Measurements from ENCODE around the gene ZSCAN5B.

Gene ZSCAN5B

GRCh38 chr19:56144376-56144775 is 53.2 kb downstream of the ZSCAN5B start:
- Mint-ChIP-seq H3K4me1 (peaks cover 46% of the 10 kb centered on the region), H3K9me3 (no peaks in the 10 kb centered on the region), H3K27ac (peak overlapping the region; percentile 69), H3K36me3 (peaks cover 44% of the 10 kb centered on the region), H3K4me3 (no peak overlapping the region)
- ATAC-seq (no peak), DNase-seq (ENCODE audit: low spot score in 2 of 2) (no peak)

GRCh38 chr19:56142897-56143434 is 54.6 kb downstream of the ZSCAN5B start:
- no peak for DNase-seq (ENCODE audit: low spot score in 2 of 2)
- Mint-ChIP-seq H3K4me1 (peaks cover 46% of the 10 kb centered on the region), H3K4me3 (no peak overlapping the region), H3K27ac (no peak overlapping the region), H3K36me3 (peaks cover 37% of the 10 kb centered on the region), H3K9me3 (no peaks in the 10 kb centered on the region)
- no peak for ATAC-seq

GRCh38 chr19:56142087-56142787 is 55.3 kb downstream of the ZSCAN5B start:
- Mint-ChIP-seq H3K36me3 (peaks cover 30% of the 10 kb centered on the region), H3K27ac (peak overlapping the region; percentile 98), H3K4me1 (peaks cover 46% of the 10 kb centered on the region), H3K4me3 (peak overlapping the region; percentile 96), H3K9me3 (no peaks in the 10 kb centered on the region)
- DNase-seq (ENCODE audit: low spot score in 2 of 2) (no peak), ATAC-seq (no peak)

- Mint-ChIP-seq H3K36me3 (peaks cover 26% of the 10 kb centered on the region), H3K4me1 (peaks cover 46% of the 10 kb centered on the region), H3K9me3 (no peaks in the 10 kb centered on the region), H3K27ac (peak overlapping the region; percentile 98), H3K4me3 (peak overlapping the region; percentile 96)
- ATAC-seq (no peak), DNase-seq (ENCODE audit: low spot score in 2 of 2) (no peak)
Measured at GRCh38 chr19:56141417-56141993, 56.1 kb downstream of the ZSCAN5B start.

GRCh38 chr19:56140583-56141416 is 56.8 kb downstream of the ZSCAN5B start, which contains the start of gene ZNF444:
Gene ZNF444 (plus strand): TSS chr19:56141287. CDS start chr19:56146912, 5,625 bp downstream.
- H3K4me1 Mint-ChIP-seq: peaks cover 46% of the 10 kb centered on the region
- ATAC-seq: peak; percentile 93
- peak; percentile 94 to 99 for DNase-seq (ENCODE audit: low spot score in 2 of 2)
- H3K36me3 Mint-ChIP-seq: peaks cover 21% of the 10 kb centered on the region
- peak within 1 kb of the TSS; percentile 96 for H3K4me3 Mint-ChIP-seq
- peak within 1 kb of the TSS; percentile 98 for H3K27ac Mint-ChIP-seq
- H3K9me3 Mint-ChIP-seq: no peaks in the 10 kb centered on the region

- peak overlapping the region; percentile 96 for H3K4me3 Mint-ChIP-seq
- peaks cover 21% of the 10 kb centered on the region for H3K36me3 Mint-ChIP-seq
- H3K9me3 Mint-ChIP-seq: no peaks in the 10 kb centered on the region
- DNase-seq (ENCODE audit: low spot score in 2 of 2) (no peak), ATAC-seq (no peak)
- peak overlapping the region; percentile 98 for H3K27ac Mint-ChIP-seq
- peaks cover 46% of the 10 kb centered on the region for H3K4me1 Mint-ChIP-seq
Measured at GRCh38 chr19:56139847-56140582, 57.6 kb downstream of the ZSCAN5B start.

Data from stimulated activated effector memory CD8-positive, alpha-beta T cell treated with anti-CD3 and anti-CD28 coated beads, Interleukin-12 subunit alpha, Interleukin-12 subunit beta, amount 100 ng/mL, for 72 hours (primary cell).